Cardiac muscle cell (in vitro differentiated cells and primary cell): ENCODE results near the gene TMEM272. TPM values are rescaled to one million over a fixed set of nuclear protein-coding genes. Genes with fewer than 3 reads are reported as not detected.
A peak's percentile ranks its signal among the peaks of the same experiment; 100 is the strongest.

Source experiments
- DNase-seq, 2 donors: peaks; one replicate each; pipeline versions ENCODE4 v3.0.0 to v3.0.0-alpha.2; 2010 to 2017; ENCODE audit warnings: low read depth in 1 of 2, low spot score in 1 of 2
- H3K27ac ChIP-seq: fragments of 200-600 bp; sonication (generic); 2 replicates; pipeline ENCODE4 v1.5.1; 2016
- H3K27me3 ChIP-seq: fragments of 200-600 bp; sonication (generic); 2 replicates; pipeline ENCODE4 v1.6.0; 2016; ENCODE audit warnings: control low read depth
- H3K36me3 ChIP-seq: fragments of 200-600 bp; sonication (generic); 2 replicates; pipeline ENCODE4 v1.5.1; 2016; ENCODE audit warnings: control low read depth
- H3K4me1 ChIP-seq: fragments of 200-600 bp; sonication (generic); 2 replicates; pipeline ENCODE4 v1.8.1; 2017; ENCODE audit warnings: low read depth, mild to moderate bottlenecking, mixed run types
- H3K4me3 ChIP-seq: fragments of 200-600 bp; sonication (generic); 2 replicates; pipeline ENCODE4 v1.5.1; 2016; ENCODE audit warnings: mild to moderate bottlenecking
- H3K9me3 ChIP-seq: fragments of 200-600 bp; sonication (generic); 2 replicates; pipeline ENCODE4 v1.5.1; 2017; ENCODE audit warnings: low read depth, mild to moderate bottlenecking, control low read depth
- CTCF ChIP-seq: IDR thresholded peaks from 2 replicates; pipeline ENCODE4 v1.5.1; 2012; ENCODE audit warnings: low read depth, mild to moderate bottlenecking, low read length
- polyA plus RNA-seq: library from polyadenylated mRNA; unstranded; fragments of >200 nt; fragmentation: Nextera tagmentation; extraction: Ambion mirVana; gene quantifications from 2 replicates; pipeline ENCODE4 v1.2.1, GENCODE V29; 2016
- total RNA-seq: library from RNA; depleted of rRNA; stranded (reverse); fragments of >200 nt; gene quantifications from 2 replicates; pipeline ENCODE4 v1.2.3, GENCODE V29; 2016

The TMEM272 gene
- total and polyA plus RNA-seq, 2 experiments from 2014 or later, result 0.12 TPM; not detected in 1

GRCh38 chr13:51823359-51823758, 21.6 kb downstream of the TMEM272 start:
- Histone ChIP-seq H3K27ac (no peak overlapping the region), H3K36me3 (no peaks in the 10 kb centered on the region), H3K4me3 (no peak overlapping the region), H3K4me1 (peaks cover 9% of the 10 kb centered on the region), H3K27me3 (no peaks in the 10 kb centered on the region), H3K9me3 (no peaks in the 10 kb centered on the region)
- no peak for TF ChIP-seq CTCF
- peak in 1 of 2 donors; percentile 25 for DNase-seq

DNA sequence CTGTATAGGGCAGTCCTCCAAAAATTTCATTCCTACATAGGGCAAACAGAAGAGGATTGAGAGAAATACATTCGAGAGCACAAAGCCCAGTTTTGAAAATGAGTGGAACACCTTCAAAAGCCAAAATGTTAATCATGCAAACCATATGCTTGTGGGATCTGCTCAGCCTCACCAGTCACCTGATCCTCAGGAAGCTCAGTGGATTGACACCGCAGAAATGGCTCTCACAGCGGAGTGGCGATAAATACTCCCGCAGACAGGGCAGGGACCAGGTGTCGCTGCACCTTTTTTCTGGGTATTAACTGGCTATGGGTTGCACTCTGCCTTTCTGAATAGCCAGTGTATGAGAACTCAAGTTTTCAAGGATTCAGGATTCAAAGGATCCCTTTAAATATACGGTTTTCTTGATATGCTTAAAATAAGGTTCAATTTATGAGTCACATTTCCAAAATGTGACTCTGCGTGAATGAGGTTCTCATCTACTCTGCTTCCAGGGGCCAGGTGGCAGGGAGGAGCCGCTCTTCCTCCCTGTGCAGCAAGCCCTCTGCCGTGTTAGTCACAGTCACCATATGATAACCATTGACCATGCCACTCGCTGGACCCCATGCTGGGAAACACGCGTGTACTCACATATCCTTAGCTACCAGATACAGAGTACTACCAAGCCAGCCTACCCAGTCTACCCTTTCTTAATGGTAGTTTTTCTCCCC, 22.7 kb downstream of the TMEM272 start:
- Histone ChIP-seq H3K4me3 (no peak overlapping the region), H3K36me3 (no peaks in the 10 kb centered on the region), H3K4me1 (peaks cover 10% of the 10 kb centered on the region), H3K27me3 (no peaks in the 10 kb centered on the region), H3K27ac (no peak overlapping the region), H3K9me3 (no peaks in the 10 kb centered on the region)
- DNase-seq, result no peak
- no peak for TF ChIP-seq CTCF

DNA sequence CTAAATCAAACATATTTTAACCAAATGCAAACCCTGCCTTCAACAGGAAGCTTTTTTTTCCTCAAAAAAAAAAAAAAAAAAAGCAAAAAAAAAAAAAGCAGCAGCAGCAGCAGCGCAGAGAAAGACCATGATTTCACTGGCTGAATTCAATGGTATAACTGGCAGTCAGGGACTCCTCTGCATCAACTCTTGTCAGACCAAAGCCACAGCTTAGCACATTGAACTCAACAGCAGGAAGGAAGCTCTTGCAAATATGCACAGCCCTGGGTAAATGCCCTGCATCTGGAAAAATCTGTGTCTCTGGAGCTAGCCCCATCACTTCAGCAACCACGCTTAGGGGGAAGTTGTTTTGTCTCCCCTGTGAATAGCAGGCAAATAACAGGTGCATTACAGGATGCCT, 23.4 kb downstream of the TMEM272 start:
- H3K4me3 ChIP-seq, result no peak overlapping the region
- H3K27me3 ChIP-seq, result no peaks in the 10 kb centered on the region
- no peaks in the 10 kb centered on the region for H3K36me3 ChIP-seq
- H3K4me1 ChIP-seq, result peaks cover 10% of the 10 kb centered on the region
- no peaks in the 10 kb centered on the region for H3K9me3 ChIP-seq
- no peak for TF ChIP-seq CTCF
- DNase-seq, result no peak
- H3K27ac ChIP-seq, result no peak overlapping the region

DNA sequence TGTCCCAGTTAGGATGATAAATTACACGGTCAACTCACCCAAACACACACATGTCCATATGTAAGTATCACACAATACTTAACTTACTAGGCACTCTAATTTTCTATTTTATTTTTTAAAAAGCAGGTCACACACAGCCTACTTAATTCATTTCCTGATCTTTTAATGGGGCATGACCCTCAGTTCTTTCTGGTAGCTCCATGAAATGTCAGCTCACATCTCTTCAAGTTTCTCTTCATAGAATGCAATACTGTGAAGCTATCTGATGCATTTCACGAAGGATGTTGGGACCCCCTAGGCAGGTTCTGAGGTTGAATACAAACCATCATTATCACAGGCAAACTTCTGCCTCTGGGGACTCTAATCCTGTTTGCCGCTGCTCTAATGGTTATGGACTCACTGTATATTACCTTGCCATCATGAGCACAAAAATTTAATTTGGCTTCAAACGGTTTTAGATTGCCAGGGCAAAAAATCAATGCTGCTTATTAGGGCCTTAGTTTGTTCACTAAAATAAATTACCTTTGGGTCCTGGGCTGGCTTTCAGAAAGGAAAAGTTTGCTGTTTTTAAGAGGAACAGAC, 24.9 kb downstream of the TMEM272 start:
- H3K9me3 ChIP-seq, result no peaks in the 10 kb centered on the region
- no peak for DNase-seq
- no peaks in the 10 kb centered on the region for H3K27me3 ChIP-seq
- TF ChIP-seq CTCF, result no peak
- H3K4me1 ChIP-seq, result peaks cover 8% of the 10 kb centered on the region
- H3K36me3 ChIP-seq, result no peaks in the 10 kb centered on the region
- no peak overlapping the region for H3K4me3 ChIP-seq
- H3K27ac ChIP-seq, result no peak overlapping the region

GRCh38 chr13:51819544-51819943, 25.4 kb downstream of the TMEM272 start:
- Histone ChIP-seq H3K4me3 (no peak overlapping the region), H3K4me1 (peaks cover 4% of the 10 kb centered on the region), H3K27me3 (no peaks in the 10 kb centered on the region), H3K36me3 (no peaks in the 10 kb centered on the region), H3K9me3 (no peaks in the 10 kb centered on the region), H3K27ac (no peak overlapping the region)
- no peak for TF ChIP-seq CTCF
- no peak for DNase-seq
